ENCODE results near the gene ZNF670. TPM values are rescaled to one million over a fixed set of nuclear protein-coding genes. Genes with fewer than 3 reads are reported as not detected.

ZNF670 gene
- polyA plus RNA-seq, 1 donor from 2014 or later, result 9.3 TPM

DNA sequence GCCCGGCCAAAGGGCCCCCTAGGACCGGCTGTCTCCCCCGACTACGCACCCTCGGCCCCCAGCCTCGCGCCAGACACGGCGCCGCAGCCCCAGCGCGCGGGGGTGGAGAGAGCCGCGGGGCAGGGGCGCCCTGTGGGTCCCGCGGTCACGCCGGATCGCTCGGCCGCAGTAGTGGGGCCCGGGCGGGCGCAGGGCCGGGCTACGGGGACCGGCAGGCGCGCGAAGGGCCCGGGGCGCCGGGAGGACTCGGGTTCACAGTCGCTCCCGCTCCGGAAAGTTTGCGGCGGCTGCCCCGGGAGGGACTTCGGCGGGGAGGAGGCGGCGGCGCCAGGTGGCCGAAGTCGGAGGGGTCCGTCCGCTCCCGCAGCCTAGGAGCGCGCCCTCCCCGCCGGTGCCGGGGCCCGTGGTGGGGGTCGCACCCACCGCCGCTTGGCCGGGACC is 32.7 kb upstream of the ZNF670 start:
- H4K20me1 ChIP-seq (ENCODE audit: insufficient read depth), result no peaks in the 10 kb centered on the region
- H3K36me3 ChIP-seq (ENCODE audit: insufficient read depth, low read length), result no peaks in the 10 kb centered on the region
- H3F3A ChIP-seq (ENCODE audit: insufficient read depth, low read length, poor library complexity, severe bottlenecking), result no peaks in the 10 kb centered on the region
- H3K27me3 ChIP-seq (ENCODE audit: insufficient read depth, low read depth, low read length), result peaks cover 20% of the 10 kb centered on the region
- TF ChIP-seq SMC3 (conservative IDR thresholded peaks at IDR 0.05; ENCODE audit: poor library complexity) (no peak), TAF1 (IDR thresholded peaks at IDR 0.05; ENCODE audit: low read depth) (no peak), EZH2 (IDR thresholded peaks at IDR 0.05; ENCODE audit: borderline replicate concordance, insufficient read depth, low read length, poor library complexity, severe bottlenecking) (no peak), MXI1 (conservative IDR thresholded peaks at IDR 0.05; ENCODE audit: poor library complexity, severe bottlenecking) (no peak), RAD21 (conservative IDR thresholded peaks at IDR 0.05) (no peak), POLR2AphosphoS5 (IDR thresholded peaks at IDR 0.05) (no peak), EP300 (conservative IDR thresholded peaks at IDR 0.05; ENCODE audit: poor library complexity, severe bottlenecking) (no peak)
- TF ChIP-seq, protein P1, sequence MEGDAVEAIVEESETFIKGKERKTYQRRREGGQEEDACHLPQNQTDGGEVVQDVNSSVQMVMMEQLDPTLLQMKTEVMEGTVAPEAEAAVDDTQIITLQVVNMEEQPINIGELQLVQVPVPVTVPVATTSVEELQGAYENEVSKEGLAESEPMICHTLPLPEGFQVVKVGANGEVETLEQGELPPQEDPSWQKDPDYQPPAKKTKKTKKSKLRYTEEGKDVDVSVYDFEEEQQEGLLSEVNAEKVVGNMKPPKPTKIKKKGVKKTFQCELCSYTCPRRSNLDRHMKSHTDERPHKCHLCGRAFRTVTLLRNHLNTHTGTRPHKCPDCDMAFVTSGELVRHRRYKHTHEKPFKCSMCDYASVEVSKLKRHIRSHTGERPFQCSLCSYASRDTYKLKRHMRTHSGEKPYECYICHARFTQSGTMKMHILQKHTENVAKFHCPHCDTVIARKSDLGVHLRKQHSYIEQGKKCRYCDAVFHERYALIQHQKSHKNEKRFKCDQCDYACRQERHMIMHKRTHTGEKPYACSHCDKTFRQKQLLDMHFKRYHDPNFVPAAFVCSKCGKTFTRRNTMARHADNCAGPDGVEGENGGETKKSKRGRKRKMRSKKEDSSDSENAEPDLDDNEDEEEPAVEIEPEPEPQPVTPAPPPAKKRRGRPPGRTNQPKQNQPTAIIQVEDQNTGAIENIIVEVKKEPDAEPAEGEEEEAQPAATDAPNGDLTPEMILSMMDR (IDR thresholded peaks at IDR 0.05; ENCODE audit: poor library complexity, severe bottlenecking), result no peak
- TF ChIP-seq, protein P2, sequence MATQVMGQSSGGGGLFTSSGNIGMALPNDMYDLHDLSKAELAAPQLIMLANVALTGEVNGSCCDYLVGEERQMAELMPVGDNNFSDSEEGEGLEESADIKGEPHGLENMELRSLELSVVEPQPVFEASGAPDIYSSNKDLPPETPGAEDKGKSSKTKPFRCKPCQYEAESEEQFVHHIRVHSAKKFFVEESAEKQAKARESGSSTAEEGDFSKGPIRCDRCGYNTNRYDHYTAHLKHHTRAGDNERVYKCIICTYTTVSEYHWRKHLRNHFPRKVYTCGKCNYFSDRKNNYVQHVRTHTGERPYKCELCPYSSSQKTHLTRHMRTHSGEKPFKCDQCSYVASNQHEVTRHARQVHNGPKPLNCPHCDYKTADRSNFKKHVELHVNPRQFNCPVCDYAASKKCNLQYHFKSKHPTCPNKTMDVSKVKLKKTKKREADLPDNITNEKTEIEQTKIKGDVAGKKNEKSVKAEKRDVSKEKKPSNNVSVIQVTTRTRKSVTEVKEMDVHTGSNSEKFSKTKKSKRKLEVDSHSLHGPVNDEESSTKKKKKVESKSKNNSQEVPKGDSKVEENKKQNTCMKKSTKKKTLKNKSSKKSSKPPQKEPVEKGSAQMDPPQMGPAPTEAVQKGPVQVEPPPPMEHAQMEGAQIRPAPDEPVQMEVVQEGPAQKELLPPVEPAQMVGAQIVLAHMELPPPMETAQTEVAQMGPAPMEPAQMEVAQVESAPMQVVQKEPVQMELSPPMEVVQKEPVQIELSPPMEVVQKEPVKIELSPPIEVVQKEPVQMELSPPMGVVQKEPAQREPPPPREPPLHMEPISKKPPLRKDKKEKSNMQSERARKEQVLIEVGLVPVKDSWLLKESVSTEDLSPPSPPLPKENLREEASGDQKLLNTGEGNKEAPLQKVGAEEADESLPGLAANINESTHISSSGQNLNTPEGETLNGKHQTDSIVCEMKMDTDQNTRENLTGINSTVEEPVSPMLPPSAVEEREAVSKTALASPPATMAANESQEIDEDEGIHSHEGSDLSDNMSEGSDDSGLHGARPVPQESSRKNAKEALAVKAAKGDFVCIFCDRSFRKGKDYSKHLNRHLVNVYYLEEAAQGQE (IDR thresholded peaks at IDR 0.05; ENCODE audit: borderline replicate concordance), result no peak
- no peaks in the 10 kb centered on the region for H3K9me3 ChIP-seq (ENCODE audit: low read length)
- no peaks in the 10 kb centered on the region for H3K79me2 ChIP-seq (replicated peaks; ENCODE audit: insufficient read depth, low read length)
- H3K4me3 ChIP-seq (ENCODE audit: low read length), result peak overlapping the region; percentile 67
- H3K9me2 ChIP-seq (ENCODE audit: insufficient read depth, low read length), result no peaks in the 10 kb centered on the region
- no peak overlapping the region for H2AFZ ChIP-seq (ENCODE audit: low read depth, low read length)
- H3K4me2 ChIP-seq (ENCODE audit: low read length), result no peak overlapping the region
- H3K27ac ChIP-seq (ENCODE audit: low read length), result no peak overlapping the region
- peak overlapping the region; percentile 49 for H3K9ac ChIP-seq (ENCODE audit: low read length)

DNA sequence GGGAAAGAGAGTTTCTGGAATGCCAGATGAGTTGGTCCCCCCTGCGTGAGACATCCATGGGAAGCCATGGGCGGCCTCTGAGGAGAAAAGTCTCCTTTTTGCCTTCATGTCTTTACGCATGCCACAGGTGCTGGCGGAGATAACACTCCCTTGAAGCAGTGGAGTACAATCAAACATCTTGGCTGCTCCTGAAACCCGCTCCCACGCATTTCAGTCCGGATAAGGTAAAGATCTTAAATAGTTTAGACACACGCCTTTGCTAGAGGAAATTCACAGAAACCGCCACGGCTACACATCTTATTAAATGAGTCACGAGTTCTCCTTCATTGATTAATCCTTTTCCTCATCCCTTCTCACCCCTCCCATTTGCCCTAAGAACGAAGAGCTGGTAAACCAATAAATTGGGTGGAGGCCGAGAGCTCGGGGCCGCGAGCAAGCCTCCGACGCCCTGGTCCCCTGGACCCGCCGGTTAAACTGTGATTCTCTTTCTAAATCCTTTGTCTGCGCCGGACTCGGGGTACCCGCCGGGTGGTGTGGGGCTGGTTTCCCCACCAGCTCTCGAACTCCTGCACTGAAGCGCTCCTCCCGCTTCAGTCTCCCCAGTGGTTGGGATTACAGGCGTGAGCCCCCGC is 32.1 kb upstream of the ZNF670 start:
- Histone ChIP-seq H3K9ac (ENCODE audit: low read length) (no peak overlapping the region), H3K79me2 (replicated peaks; ENCODE audit: insufficient read depth, low read length) (no peaks in the 10 kb centered on the region), H3K4me2 (ENCODE audit: low read length) (no peak overlapping the region), H3K27me3 (ENCODE audit: insufficient read depth, low read depth, low read length) (peaks cover 20% of the 10 kb centered on the region), H3K9me2 (ENCODE audit: insufficient read depth, low read length) (no peaks in the 10 kb centered on the region), H3K36me3 (ENCODE audit: insufficient read depth, low read length) (no peaks in the 10 kb centered on the region), H3K27ac (ENCODE audit: low read length) (no peak overlapping the region), H3K9me3 (ENCODE audit: low read length) (no peaks in the 10 kb centered on the region), H3K4me3 (ENCODE audit: low read length) (peak overlapping the region; percentile 67), H4K20me1 (ENCODE audit: insufficient read depth) (no peaks in the 10 kb centered on the region), H2AFZ (ENCODE audit: low read depth, low read length) (no peak overlapping the region), H3F3A (ENCODE audit: insufficient read depth, low read length, poor library complexity, severe bottlenecking) (no peaks in the 10 kb centered on the region)
- TF ChIP-seq, protein P1 (IDR thresholded peaks at IDR 0.05; ENCODE audit: poor library complexity, severe bottlenecking), result no peak
- TF ChIP-seq EP300 (conservative IDR thresholded peaks at IDR 0.05; ENCODE audit: poor library complexity, severe bottlenecking) (no peak), SMC3 (conservative IDR thresholded peaks at IDR 0.05; ENCODE audit: poor library complexity) (no peak), RAD21 (conservative IDR thresholded peaks at IDR 0.05) (no peak), TAF1 (IDR thresholded peaks at IDR 0.05; ENCODE audit: low read depth) (no peak)
